ENCODE results near the gene TEX54. TPM values are rescaled to one million over a fixed set of nuclear protein-coding genes. Genes with fewer than 3 reads are reported as not detected.
"Not testable (repeated sequence)": the region's sequence is repeated elsewhere in the genome, so short reads cannot be mapped to it uniquely, and the experiment has no call there.

The TEX54 gene
- total RNA-seq, 3 donors from 2014 or later = 1.6 TPM; not detected in 2

GRCh38 chr11:62850911-62851806, 18.5 kb upstream of the TEX54 start:
- Histone ChIP-seq H3K9me3 (no peaks in the 10 kb centered on the region), H3K4me3 (no peak overlapping the region), H3K4me1 (peaks cover 0 to 14% of the 10 kb centered on the region in 2 donors), H3K36me3 (no peaks in the 10 kb centered on the region), H3K27ac (no peak overlapping the region), H3K27me3 (no peaks in the 10 kb centered on the region)
- TF ChIP-seq CTCF (IDR thresholded peaks at IDR 0.05) (no peak), POLR2AphosphoS5 (IDR thresholded peaks at IDR 0.05) (no peak), POLR2A (IDR thresholded peaks at IDR 0.05) (no peak)
- intact Hi-C loops (cut with DNase I; ENCODE audit: low total_unique reads) = no loop called here
- DNase-seq (ENCODE audit: low spot score in 2 of 2) = no peak

GRCh38 chr11:62847767-62848314, 15.2 kb upstream of the TEX54 start:
- Histone ChIP-seq H3K4me3 (no peak overlapping the region), H3K9me3 (no peaks in the 10 kb centered on the region), H3K27me3 (no peaks in the 10 kb centered on the region), H3K36me3 (no peaks in the 10 kb centered on the region), H3K27ac (no peak overlapping the region), H3K4me1 (no peaks in the 10 kb centered on the region)
- intact Hi-C loops (cut with DNase I; ENCODE audit: low total_unique reads) = no loop called here
- no peak for TF ChIP-seq POLR2AphosphoS5 (IDR thresholded peaks at IDR 0.05)
- TF ChIP-seq CTCF (IDR thresholded peaks at IDR 0.05) = no peak
- TF ChIP-seq POLR2A (IDR thresholded peaks at IDR 0.05) = no peak
- no peak for DNase-seq (ENCODE audit: low spot score in 2 of 2)

GRCh38 chr11:62846177-62846576, 13.5 kb upstream of the TEX54 start:
- intact Hi-C loops (cut with DNase I; ENCODE audit: low total_unique reads) = no loop called here

DNA sequence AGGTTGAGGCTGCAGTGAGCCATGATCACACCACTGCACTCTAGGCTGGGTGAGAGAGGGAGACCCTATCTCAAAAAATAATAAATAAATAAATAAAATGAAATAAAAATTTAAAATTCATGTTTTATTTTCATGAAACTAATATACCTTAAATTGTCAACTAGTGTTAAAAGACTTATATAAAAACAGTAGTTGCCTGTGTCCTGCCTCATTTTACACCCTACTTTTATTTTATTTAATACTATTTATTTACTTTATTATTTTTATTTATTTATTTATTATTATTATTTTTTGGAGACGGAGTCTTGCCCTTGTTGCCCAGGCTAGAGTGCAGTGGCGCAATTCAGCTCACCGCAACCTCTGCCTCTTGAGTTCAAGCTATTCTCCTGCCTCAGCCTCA, 11.5 kb upstream of the TEX54 start:
- Histone ChIP-seq H3K4me3 (no peak overlapping the region), H3K36me3 (no peaks in the 10 kb centered on the region), H3K27ac (no peak overlapping the region), H3K9me3 (no peaks in the 10 kb centered on the region), H3K4me1 (no peaks in the 10 kb centered on the region), H3K27me3 (no peaks in the 10 kb centered on the region)
- intact Hi-C loops (cut with DNase I; ENCODE audit: low total_unique reads) = no loop called here
- no peak for TF ChIP-seq POLR2A (IDR thresholded peaks at IDR 0.05)
- TF ChIP-seq POLR2AphosphoS5 (IDR thresholded peaks at IDR 0.05) = no peak
- TF ChIP-seq CTCF (IDR thresholded peaks at IDR 0.05) = no peak
- DNase-seq (ENCODE audit: low spot score in 2 of 2) = no peak

More at GRCh38 chr11:62846177-62846576, 13.5 kb upstream of the TEX54 start:
- Histone ChIP-seq H3K9me3 (no peaks in the 10 kb centered on the region), H3K27ac (no peak overlapping the region), H3K4me3 (no peak overlapping the region), H3K27me3 (no peaks in the 10 kb centered on the region), H3K36me3 (no peaks in the 10 kb centered on the region), H3K4me1 (no peaks in the 10 kb centered on the region)
- no peak for DNase-seq (ENCODE audit: low spot score in 2 of 2)
- TF ChIP-seq CTCF (IDR thresholded peaks at IDR 0.05) (no peak), POLR2A (IDR thresholded peaks at IDR 0.05) (no peak), POLR2AphosphoS5 (IDR thresholded peaks at IDR 0.05) (no peak)

DNA sequence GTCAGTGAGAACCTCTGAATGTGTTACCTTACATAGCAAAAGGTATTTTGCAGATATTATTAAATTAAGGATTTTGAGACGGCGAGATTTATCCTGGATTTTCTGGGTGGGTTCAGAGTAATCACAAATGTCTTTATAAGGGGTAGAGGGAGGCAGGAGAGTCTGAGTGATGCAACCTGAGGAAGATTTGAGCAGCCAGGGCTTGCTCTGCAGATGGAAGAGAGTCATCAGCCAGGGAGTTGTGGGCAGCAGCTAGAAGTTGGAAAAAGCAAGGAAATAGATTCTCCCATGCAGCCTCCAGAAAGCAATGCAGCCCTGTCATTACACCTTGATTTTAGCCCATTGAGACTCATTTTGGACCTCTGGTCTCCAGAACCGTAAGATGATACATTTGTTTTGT, 10.8 kb upstream of the TEX54 start:
- H3K36me3 ChIP-seq = no peaks in the 10 kb centered on the region
- intact Hi-C loops (cut with DNase I; ENCODE audit: low total_unique reads) = no loop called here
- no peak overlapping the region for H3K27ac ChIP-seq
- H3K9me3 ChIP-seq = no peaks in the 10 kb centered on the region
- no peak for DNase-seq (ENCODE audit: low spot score in 2 of 2)
- H3K27me3 ChIP-seq = no peaks in the 10 kb centered on the region
- H3K4me3 ChIP-seq = no peak overlapping the region
- peaks cover 0 to 2% of the 10 kb centered on the region in 2 donors for H3K4me1 ChIP-seq
- TF ChIP-seq POLR2A (IDR thresholded peaks at IDR 0.05) (no peak), CTCF (IDR thresholded peaks at IDR 0.05) (no peak), POLR2AphosphoS5 (IDR thresholded peaks at IDR 0.05) (no peak)

DNA sequence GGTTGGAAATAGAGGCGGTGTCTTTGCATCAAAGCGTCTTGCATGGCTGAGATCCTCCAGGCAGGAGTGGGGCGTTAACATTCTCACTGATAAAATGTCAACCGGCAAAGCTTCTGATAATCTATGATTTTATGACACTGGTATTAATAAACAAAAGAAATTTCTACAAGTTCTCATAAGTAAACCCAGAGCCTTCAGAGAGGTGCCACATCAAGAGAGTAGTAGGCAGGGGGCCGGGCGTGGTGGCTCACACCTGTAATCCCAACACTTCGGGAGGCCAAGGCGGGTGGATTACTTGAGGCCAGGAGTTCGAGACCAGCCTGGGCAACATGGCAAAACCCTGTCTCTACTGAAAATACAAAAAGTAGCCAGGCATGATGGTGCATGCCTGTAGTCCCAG, 10.2 kb upstream of the TEX54 start:
- H3K9me3 ChIP-seq; H3K27me3 ChIP-seq; H3K4me1 ChIP-seq; H3K36me3 ChIP-seq; intact Hi-C loops (cut with DNase I; ENCODE audit: low total_unique reads); DNase-seq (ENCODE audit: low spot score in 2 of 2): not testable (repeated sequence)
- Histone ChIP-seq H3K27ac (peak overlapping the region; percentile 96 to 99), H3K4me3 (peak overlapping the region in 1 of 3 donors; percentile 51)

Data from breast epithelium (tissue), 4 donors.